WERI-Rb-1 (cell line): Measurements from ENCODE around the gene FAM8A1.

Experiments
- DNase-seq: peaks from one replicate; pipeline ENCODE4 v3.0.0-alpha.2; 2020
- H3K27ac ChIP-seq: fragments of 250-450 bp; sonication (Bioruptor Pico); 2 replicates; pipeline ENCODE4 v1.5.1; 2020; ENCODE audit warnings: mild to moderate bottlenecking, moderate library complexity
- H3K27me3 ChIP-seq: fragments of 250-450 bp; sonication (Bioruptor Pico); 2 replicates; pipeline ENCODE4 v1.5.1; 2021; ENCODE audit warnings: mild to moderate bottlenecking, low read depth, moderate library complexity; ENCODE audit not compliant: insufficient read depth, severe bottlenecking
- H3K36me3 ChIP-seq: fragments of 250-450 bp; sonication (Bioruptor Pico); 2 replicates; pipeline ENCODE4 v1.5.1; 2020; ENCODE audit warnings: mild to moderate bottlenecking, moderate library complexity
- H3K4me3 ChIP-seq: 2 replicates; pipeline ENCODE4 v1.5.1; 2011; ENCODE audit warnings: low read depth, mild to moderate bottlenecking, control low read depth, low read length
- H3K9me3 ChIP-seq: fragments of 250-450 bp; sonication (Bioruptor Pico); 2 replicates; pipeline ENCODE4 v1.5.1; 2021; ENCODE audit warnings: mild to moderate bottlenecking, moderate library complexity; ENCODE audit not compliant: severe bottlenecking
- CTCF ChIP-seq: IDR thresholded peaks from 2 replicates; pipeline ENCODE4 v1.5.1; 2011; ENCODE audit warnings: low read depth, mild to moderate bottlenecking, control low read depth, inconsistent platforms, low read length

The FAM8A1 gene

DNA sequence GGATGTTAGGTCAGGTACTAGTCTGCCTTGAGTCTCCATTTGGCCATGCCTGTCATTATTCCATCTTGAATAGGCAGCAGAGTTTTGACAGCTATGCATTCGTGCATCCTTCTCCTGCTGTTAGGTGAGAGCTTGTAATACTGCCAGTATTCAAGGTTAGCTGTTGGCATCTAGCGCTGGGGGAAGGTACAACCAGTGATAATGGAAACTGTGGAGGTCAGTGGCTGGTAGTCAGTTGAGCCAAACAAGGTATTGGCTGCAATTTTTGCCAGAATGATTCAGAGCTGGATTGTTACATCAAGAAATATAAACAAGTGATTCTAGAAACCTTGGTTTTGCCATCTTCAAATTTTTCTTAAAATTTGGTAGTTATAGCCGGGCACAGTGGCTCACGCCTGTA lies 6.5 kb downstream of the FAM8A1 start:
- DNase-seq: no peak
- H3K27me3 ChIP-seq: no peaks in the 10 kb centered on the region
- H3K36me3 ChIP-seq: peaks cover 57% of the 10 kb centered on the region
- TF ChIP-seq CTCF: no peak
- no peak overlapping the region for H3K4me3 ChIP-seq
- no peaks in the 10 kb centered on the region for H3K9me3 ChIP-seq
- no peak overlapping the region; the same call in 1 of the 2 replicates for H3K27ac ChIP-seq

DNA sequence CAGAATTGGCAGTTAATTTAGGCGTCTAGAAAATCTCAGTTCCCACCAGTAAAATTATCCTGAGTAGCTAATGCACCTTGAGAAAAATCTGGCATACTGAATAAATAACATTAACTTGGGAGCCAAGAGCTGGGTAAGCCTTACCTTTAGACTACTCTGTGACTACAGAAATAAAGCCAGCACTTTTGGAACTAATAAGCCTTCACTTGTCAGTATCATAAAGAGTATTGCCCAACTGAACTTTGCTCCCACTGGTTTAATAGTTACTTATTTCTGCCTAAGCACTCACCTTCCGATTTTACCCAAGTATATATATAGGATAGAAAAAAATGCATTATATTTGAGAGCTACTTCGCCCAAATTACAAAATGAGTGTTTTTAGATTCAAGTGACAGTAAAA lies 10.7 kb downstream of the FAM8A1 start:
- Histone ChIP-seq H3K27ac (no peak overlapping the region), H3K9me3 (no peaks in the 10 kb centered on the region), H3K4me3 (no peak overlapping the region), H3K36me3 (peaks cover 47% of the 10 kb centered on the region), H3K27me3 (no peaks in the 10 kb centered on the region)
- no peak for TF ChIP-seq CTCF
- no peak for DNase-seq

GRCh38 chr6:17612048-17612447 lies 11.9 kb downstream of the FAM8A1 start:
- Histone ChIP-seq H3K4me3 (no peak overlapping the region), H3K27ac (no peak overlapping the region), H3K27me3 (no peaks in the 10 kb centered on the region), H3K9me3 (no peaks in the 10 kb centered on the region), H3K36me3 (peaks cover 47% of the 10 kb centered on the region)
- DNase-seq: no peak
- TF ChIP-seq CTCF: no peak

GRCh38 chr6:17615794-17616193 lies 15.7 kb downstream of the FAM8A1 start:
- DNase-seq: no peak
- Histone ChIP-seq H3K4me3 (no peak overlapping the region), H3K9me3 (no peaks in the 10 kb centered on the region), H3K27ac (no peak overlapping the region), H3K36me3 (peaks cover 63% of the 10 kb centered on the region), H3K27me3 (no peaks in the 10 kb centered on the region)
- no peak for TF ChIP-seq CTCF

DNA sequence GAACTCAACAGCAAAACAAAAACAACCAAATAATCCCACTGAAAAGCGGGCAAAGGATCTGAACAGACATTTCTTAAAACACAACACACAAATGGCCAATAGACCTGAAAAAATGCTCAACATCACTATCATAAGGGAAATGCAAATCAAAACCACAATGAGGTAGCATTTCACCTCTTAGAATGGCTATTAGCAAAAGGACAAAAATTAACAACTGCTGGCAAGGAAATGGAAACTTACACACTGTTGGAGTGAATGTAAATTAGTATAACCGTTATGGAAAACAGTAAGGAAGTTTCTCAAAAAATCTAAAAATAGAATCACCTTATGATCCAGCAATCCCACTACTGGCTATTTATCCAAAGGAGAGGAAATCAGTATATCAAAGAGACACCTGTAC lies 20.9 kb downstream of the FAM8A1 start:
- TF ChIP-seq CTCF: no peak
- Histone ChIP-seq H3K36me3 (peaks cover 88% of the 10 kb centered on the region), H3K9me3 (no peaks in the 10 kb centered on the region), H3K4me3 (no peak overlapping the region), H3K27ac (no peak overlapping the region), H3K27me3 (no peaks in the 10 kb centered on the region)
- DNase-seq: no peak

- Histone ChIP-seq H3K9me3 (no peaks in the 10 kb centered on the region), H3K27me3 (no peaks in the 10 kb centered on the region), H3K36me3 (peaks cover 89% of the 10 kb centered on the region), H3K27ac (no peak overlapping the region), H3K4me3 (no peak overlapping the region)
- TF ChIP-seq CTCF: no peak
- no peak for DNase-seq
Observed at GRCh38 chr6:17622144-17622543, 22.0 kb downstream of the FAM8A1 start.
